HUES48 (cell line): ENCODE measurements around the gene DNAAF3.
A peak's percentile ranks its signal among the peaks of the same experiment; 100 is the strongest.

Experiments used
- H3K27ac ChIP-seq: one replicate; pipeline ENCODE4 v1.7.0; 2013; ENCODE audit warnings: low read depth, low read length, inconsistent platforms
- H3K27me3 ChIP-seq: 2 replicates; pipeline ENCODE4 v1.6.1; 2013; ENCODE audit warnings: mild to moderate bottlenecking, low read length; ENCODE audit not compliant: control insufficient read depth, insufficient read depth
- H3K36me3 ChIP-seq: 2 replicates; pipeline ENCODE4 v1.6.1; 2013; ENCODE audit warnings: low read length; ENCODE audit not compliant: control insufficient read depth, insufficient read depth
- H3K4me1 ChIP-seq: 2 replicates; pipeline ENCODE4 v1.6.1; 2013; ENCODE audit warnings: mild to moderate bottlenecking, low read length; ENCODE audit not compliant: control insufficient read depth, insufficient read depth
- H3K4me3 ChIP-seq: 2 replicates; pipeline ENCODE4 v1.5.1; 2013; ENCODE audit warnings: mild to moderate bottlenecking, low read depth, low read length
- H3K9ac ChIP-seq: 2 replicates; pipeline ENCODE4 v1.6.1; 2013; ENCODE audit warnings: mild to moderate bottlenecking, low read depth, low read length, moderate library complexity
- H3K9me3 ChIP-seq: 2 replicates; pipeline ENCODE4 v1.6.1; 2013; ENCODE audit warnings: low read length; ENCODE audit not compliant: control insufficient read depth, insufficient read depth

DNAAF3 gene

DNA sequence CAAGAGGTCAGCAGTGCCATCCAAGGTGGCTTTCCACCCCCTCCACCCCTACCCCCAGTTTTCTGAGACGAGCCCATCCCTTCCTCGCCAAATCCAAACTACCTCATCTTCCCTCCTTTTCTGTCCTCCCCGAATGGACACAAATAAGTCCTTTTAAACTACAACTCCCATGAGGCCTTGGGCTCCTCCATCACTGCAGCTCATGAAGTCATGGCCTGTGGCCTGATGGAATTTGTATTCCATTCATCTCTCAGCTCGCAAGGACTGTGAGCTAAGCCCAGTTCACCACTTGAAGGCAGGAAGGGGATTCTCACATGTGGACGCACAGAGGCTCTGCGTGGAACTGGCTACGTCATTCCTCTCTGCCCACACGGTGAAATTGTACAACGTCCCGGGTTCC is 30.4 kb upstream of the DNAAF3 start:
- Histone ChIP-seq H3K9ac (no peak overlapping the region), H3K27me3 (no peaks in the 10 kb centered on the region), H3K4me3 (no peak overlapping the region), H3K9me3 (no peaks in the 10 kb centered on the region), H3K27ac (no peak overlapping the region), H3K4me1 (no peaks in the 10 kb centered on the region), H3K36me3 (no peaks in the 10 kb centered on the region)

GRCh38 chr19:55193481-55193880 is 27.1 kb upstream of the DNAAF3 start:
- H3K27ac ChIP-seq, result no peak overlapping the region
- no peaks in the 10 kb centered on the region for H3K4me1 ChIP-seq
- no peaks in the 10 kb centered on the region for H3K36me3 ChIP-seq
- no peak overlapping the region for H3K9ac ChIP-seq
- no peak overlapping the region for H3K4me3 ChIP-seq
- no peaks in the 10 kb centered on the region for H3K9me3 ChIP-seq
- H3K27me3 ChIP-seq, result no peaks in the 10 kb centered on the region

DNA sequence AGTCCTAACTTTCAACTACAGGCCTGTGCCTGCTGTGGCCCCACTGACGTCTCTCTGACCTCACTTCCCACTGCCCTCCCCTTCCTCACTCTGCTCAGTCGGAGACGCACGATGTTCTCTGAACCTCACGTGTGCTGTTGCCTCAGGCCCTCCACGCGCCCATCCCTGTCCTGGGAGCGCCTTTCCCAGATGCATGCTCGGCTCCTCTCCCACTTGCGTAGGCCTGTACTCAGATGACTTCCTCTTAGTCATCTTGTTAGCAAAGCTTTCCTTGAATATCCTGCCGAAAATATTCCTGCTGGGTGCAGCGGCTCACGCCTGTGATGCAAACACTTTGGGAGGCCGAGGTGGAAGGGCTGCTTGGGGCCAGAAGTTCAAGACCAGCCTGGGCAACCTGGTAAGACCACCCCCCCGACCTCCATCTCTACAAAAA is 23.0 kb upstream of the DNAAF3 start:
- Histone ChIP-seq H3K9me3 (no peaks in the 10 kb centered on the region), H3K4me3 (no peak overlapping the region), H3K27me3 (no peaks in the 10 kb centered on the region), H3K4me1 (no peaks in the 10 kb centered on the region), H3K36me3 (no peaks in the 10 kb centered on the region), H3K9ac (no peak overlapping the region), H3K27ac (no peak overlapping the region)

DNA sequence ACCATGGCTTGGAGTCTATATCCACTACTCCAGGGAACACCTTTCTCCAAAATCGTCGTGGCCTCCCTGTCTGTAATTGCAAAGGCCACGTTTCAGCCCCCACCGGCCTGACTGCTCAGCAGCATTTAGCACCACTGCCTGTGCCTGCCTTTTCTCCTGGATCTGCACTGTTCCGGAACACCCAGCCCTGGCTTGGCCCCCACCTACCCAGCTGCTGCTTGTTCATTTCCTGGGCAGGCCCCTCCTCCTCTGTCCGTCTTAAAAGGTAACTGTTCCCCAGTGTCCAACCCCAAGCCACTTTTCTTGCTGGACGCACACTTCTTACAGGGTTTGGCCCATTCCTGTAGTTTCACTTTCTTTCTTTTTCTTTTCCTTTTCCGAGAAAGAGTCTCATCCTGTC is 22.2 kb upstream of the DNAAF3 start:
- no peak overlapping the region for H3K4me3 ChIP-seq
- H3K9ac ChIP-seq, result no peak overlapping the region
- H3K36me3 ChIP-seq, result no peaks in the 10 kb centered on the region
- H3K27ac ChIP-seq, result no peak overlapping the region
- no peaks in the 10 kb centered on the region for H3K4me1 ChIP-seq
- H3K27me3 ChIP-seq, result no peaks in the 10 kb centered on the region
- H3K9me3 ChIP-seq, result no peaks in the 10 kb centered on the region

GRCh38 chr19:55186080-55186479 is 19.7 kb upstream of the DNAAF3 start:
- Histone ChIP-seq H3K36me3 (no peaks in the 10 kb centered on the region), H3K4me3 (no peak overlapping the region), H3K9ac (no peak overlapping the region), H3K9me3 (no peaks in the 10 kb centered on the region), H3K27me3 (peaks cover 11% of the 10 kb centered on the region), H3K4me1 (no peaks in the 10 kb centered on the region), H3K27ac (no peak overlapping the region)

DNA sequence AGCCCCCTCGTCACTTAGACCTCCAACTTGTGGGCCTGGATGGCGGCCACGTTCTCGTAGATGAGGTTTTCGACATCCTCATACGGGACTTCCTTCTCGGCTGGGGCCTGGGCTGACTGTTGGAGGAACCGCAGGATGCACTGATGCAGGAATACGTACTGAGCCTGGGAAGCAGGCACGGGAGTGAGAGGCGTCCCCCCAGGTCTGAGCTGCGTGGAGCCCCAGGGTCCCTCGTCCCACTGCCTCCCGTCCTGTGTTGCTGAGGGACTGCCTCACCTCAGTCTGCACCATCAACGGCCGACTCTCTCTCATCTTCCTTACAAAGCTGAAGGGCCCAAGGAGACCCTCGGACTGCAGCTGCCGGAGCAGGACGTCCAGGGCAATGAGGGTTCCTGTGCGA is 15.3 kb upstream of the DNAAF3 start:
- no peaks in the 10 kb centered on the region for H3K9me3 ChIP-seq
- no peaks in the 10 kb centered on the region for H3K36me3 ChIP-seq
- H3K4me3 ChIP-seq, result no peak overlapping the region
- H3K27me3 ChIP-seq, result peaks cover 32% of the 10 kb centered on the region
- H3K4me1 ChIP-seq, result peaks cover 4% of the 10 kb centered on the region; the same call in 1 of the 2 replicates
- no peak overlapping the region for H3K9ac ChIP-seq
- H3K27ac ChIP-seq, result no peak overlapping the region

GRCh38 chr19:55179606-55180484 is 13.4 kb upstream of the DNAAF3 start, which contains the start of gene SYT5:
Gene SYT5 (minus strand): TSS chr19:55180289. CDS start chr19:55179041, 1,248 bp downstream.
- Histone ChIP-seq H3K27ac (peak within 1 kb of the TSS; percentile 32), H3K4me1 (peaks cover 7% of the 10 kb centered on the region; the same call in 1 of the 2 replicates), H3K4me3 (peak within 1 kb of the TSS; percentile 75), H3K27me3 (peaks cover 46% of the 10 kb centered on the region), H3K9me3 (no peaks in the 10 kb centered on the region), H3K9ac (no peak within 1 kb of the TSS), H3K36me3 (no peaks in the 10 kb centered on the region)

DNA sequence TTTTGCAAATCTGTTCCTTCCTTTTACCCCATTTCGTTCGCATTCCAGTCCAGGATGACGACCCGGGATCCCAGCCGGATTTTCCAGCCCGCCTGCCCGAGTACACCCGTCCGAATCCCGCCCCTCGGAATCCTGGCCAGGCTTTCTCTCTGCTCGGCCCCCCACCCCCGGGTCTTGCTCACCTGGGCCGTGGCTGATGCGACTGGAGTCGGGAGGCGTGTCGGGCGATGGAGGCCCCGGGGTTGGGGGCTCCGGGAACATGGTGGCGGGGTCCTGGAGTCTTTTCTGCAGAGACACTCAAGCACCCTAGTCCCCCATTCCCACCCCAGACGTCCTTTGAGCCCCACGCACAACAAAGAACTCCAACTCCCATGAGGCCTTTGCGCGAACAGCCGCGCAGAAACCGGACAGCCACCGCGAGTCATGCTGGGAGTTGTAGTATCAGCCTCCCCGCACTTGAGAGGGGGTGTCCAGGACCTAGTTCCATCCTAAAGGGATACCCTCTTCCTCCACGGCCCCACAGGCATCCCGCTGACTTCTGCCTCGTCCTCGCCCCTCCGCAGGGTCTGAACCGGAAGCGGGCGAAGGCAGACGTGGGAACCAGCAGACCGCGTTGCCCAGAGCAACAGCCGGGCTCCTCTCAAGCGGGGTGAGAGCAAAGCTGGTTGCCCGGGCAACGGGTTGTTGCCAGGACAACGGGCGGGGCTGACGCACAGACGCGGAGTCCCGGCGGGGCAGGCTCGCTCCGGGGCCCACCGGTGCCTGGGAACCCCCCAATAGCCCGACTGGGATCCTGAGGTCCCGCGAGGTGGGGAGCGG is 12.6 kb upstream of the DNAAF3 start:
- H3K36me3 ChIP-seq, result no peaks in the 10 kb centered on the region
- peak overlapping the region; percentile 75 for H3K4me3 ChIP-seq
- H3K4me1 ChIP-seq, result peaks cover 7% of the 10 kb centered on the region; the same call in 1 of the 2 replicates
- no peaks in the 10 kb centered on the region for H3K9me3 ChIP-seq
- peaks cover 51% of the 10 kb centered on the region for H3K27me3 ChIP-seq
- no peak overlapping the region for H3K9ac ChIP-seq
- H3K27ac ChIP-seq, result peak overlapping the region; percentile 32

DNA sequence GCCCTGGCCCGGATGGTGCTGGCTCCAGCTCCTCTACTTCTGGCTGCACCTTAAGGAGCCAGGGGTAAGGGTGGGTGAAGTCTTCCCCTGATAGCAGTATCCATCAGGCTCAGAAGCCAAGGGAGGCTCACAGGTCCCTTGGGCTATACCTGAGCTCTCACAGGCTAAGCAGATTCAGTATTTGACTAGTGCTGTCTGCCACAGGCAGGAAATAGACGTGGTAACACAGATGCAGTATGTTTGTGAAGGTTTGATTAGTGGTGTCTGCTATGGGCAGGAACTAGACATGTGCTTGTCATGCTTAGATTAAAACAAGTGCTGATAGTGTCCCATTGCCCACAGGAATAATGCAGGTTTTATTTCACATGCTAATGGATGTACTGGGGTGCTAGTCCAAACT is 9.7 kb upstream of the DNAAF3 start:
- H3K27me3 ChIP-seq, result peaks cover 63% of the 10 kb centered on the region
- no peak overlapping the region for H3K27ac ChIP-seq
- H3K9me3 ChIP-seq, result no peaks in the 10 kb centered on the region
- no peaks in the 10 kb centered on the region for H3K36me3 ChIP-seq
- peaks cover 13% of the 10 kb centered on the region; the same call in 1 of the 2 replicates for H3K4me1 ChIP-seq
- no peak overlapping the region for H3K9ac ChIP-seq
- no peak overlapping the region for H3K4me3 ChIP-seq

DNA sequence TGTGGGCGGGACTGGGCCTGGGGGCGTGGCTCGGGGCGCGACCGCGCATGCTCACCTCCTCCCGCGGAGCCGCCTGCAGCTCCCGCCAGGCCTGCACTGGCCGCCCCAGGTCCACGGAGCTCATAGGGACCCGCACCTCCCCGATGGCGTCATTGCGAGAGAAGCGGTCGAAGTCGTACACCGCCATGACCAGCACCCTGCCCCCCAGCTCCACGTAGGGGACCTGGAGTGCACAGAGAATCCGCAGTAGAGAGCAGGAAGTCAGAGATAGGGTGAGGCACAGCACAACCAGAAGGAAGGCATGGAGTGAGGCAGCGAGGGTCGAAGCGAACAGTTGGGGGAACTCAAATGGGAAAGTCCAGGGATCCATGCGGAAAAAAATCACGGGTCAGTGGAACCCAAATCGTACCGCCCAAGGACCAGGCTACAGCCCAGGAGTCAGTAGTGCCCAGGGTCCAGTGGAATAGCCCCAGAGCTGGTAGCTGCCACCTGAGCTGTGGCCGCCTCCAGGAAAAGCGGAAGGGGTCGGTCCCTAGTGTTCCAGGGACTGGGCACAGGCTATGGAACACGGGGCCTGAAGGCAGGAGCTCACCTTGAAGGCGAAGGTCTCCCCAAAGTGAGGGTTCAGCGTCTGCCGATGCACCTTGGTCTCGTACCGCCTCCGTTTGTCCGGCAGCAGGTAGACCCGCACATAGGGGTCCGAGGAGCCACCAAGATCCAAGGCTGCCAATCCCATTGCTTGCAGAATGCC is 8.9 kb upstream of the DNAAF3 start:
- Histone ChIP-seq H3K36me3 (no peaks in the 10 kb centered on the region), H3K27ac (no peak overlapping the region), H3K4me3 (no peak overlapping the region), H3K27me3 (peaks cover 63% of the 10 kb centered on the region), H3K9ac (no peak overlapping the region), H3K9me3 (no peaks in the 10 kb centered on the region), H3K4me1 (peaks cover 13% of the 10 kb centered on the region; the same call in 1 of the 2 replicates)
